ENCODE measurements around the gene APIP.
A peak's percentile ranks its signal among the peaks of the same experiment; 100 is the strongest.

The APIP gene

GRCh38 chr11:34916015-34916842 is at the start of gene APIP, which contains the start of gene PDHX:
APIP (minus strand) TSS chr11:34916379; CDS start chr11:34916284, 95 bp downstream.
PDHX (plus strand) TSS chr11:34916618; CDS start chr11:34916656, 38 bp downstream.
- DNase-seq (ENCODE audit: low read depth, low spot score): peak; percentile 98

GRCh38 chr11:34964610-34965331 is 48.6 kb upstream of the APIP start:
- no peak for DNase-seq (ENCODE audit: low read depth, low spot score)

- no peak for DNase-seq (ENCODE audit: low read depth, low spot score)
These were observed 47.2 kb upstream of the APIP start for GRCh38 chr11:34963351-34963750.

- no peak for DNase-seq (ENCODE audit: low read depth, low spot score)
These were observed 45.9 kb upstream of the APIP start for GRCh38 chr11:34962034-34962433.

GRCh38 chr11:34960277-34960676 is 44.1 kb upstream of the APIP start:
- no peak for DNase-seq (ENCODE audit: low read depth, low spot score)

- no peak for DNase-seq (ENCODE audit: low read depth, low spot score)
These were observed 43.6 kb upstream of the APIP start for GRCh38 chr11:34959770-34960169.

GRCh38 chr11:34957606-34958005 is 41.4 kb upstream of the APIP start:
- DNase-seq (ENCODE audit: low read depth, low spot score): no peak

GRCh38 chr11:34957206-34957605 is 41.0 kb upstream of the APIP start:
- DNase-seq (ENCODE audit: low read depth, low spot score): no peak

- no peak for DNase-seq (ENCODE audit: low read depth, low spot score)
These were observed 37.8 kb upstream of the APIP start for GRCh38 chr11:34953955-34954354.

GRCh38 chr11:34948696-34949095 is 32.5 kb upstream of the APIP start:
- DNase-seq (ENCODE audit: low read depth, low spot score): no peak

GRCh38 chr11:34944692-34945091 is 28.5 kb upstream of the APIP start:
- no peak for DNase-seq (ENCODE audit: low read depth, low spot score)

- no peak for DNase-seq (ENCODE audit: low read depth, low spot score)
These were observed 25.5 kb upstream of the APIP start for GRCh38 chr11:34941688-34942087.

- no peak for DNase-seq (ENCODE audit: low read depth, low spot score)
These were observed 24.0 kb upstream of the APIP start for GRCh38 chr11:34940026-34940677.

- no peak for DNase-seq (ENCODE audit: low read depth, low spot score)
These were observed 22.4 kb upstream of the APIP start for GRCh38 chr11:34938611-34939010.

GRCh38 chr11:34936945-34937629 is 20.9 kb upstream of the APIP start:
- DNase-seq (ENCODE audit: low read depth, low spot score): no peak

GRCh38 chr11:34929794-34930763 is 13.9 kb upstream of the APIP start:
- DNase-seq (ENCODE audit: low read depth, low spot score): no peak

GRCh38 chr11:34928960-34929680 is 12.9 kb upstream of the APIP start:
- no peak for DNase-seq (ENCODE audit: low read depth, low spot score)

GRCh38 chr11:34928268-34928959 is 12.2 kb upstream of the APIP start:
- no peak for DNase-seq (ENCODE audit: low read depth, low spot score)

- no peak for DNase-seq (ENCODE audit: low read depth, low spot score)
These were observed 10.6 kb upstream of the APIP start for GRCh38 chr11:34926831-34927132.
